Neural cell (in vitro differentiated cells): ENCODE measurements around the gene LYPD6. TPM values are rescaled to one million over a fixed set of nuclear protein-coding genes. Genes with fewer than 3 reads are reported as not detected.
"Not testable (repeated sequence)": the region's sequence is repeated elsewhere in the genome, so short reads cannot be mapped to it uniquely, and the experiment has no call there.

Experiments
- H2AFZ ChIP-seq: fragments of 200-600, 300-800 bp; sonication (generic), shearing (Covaris generic); 2 replicates; pipeline ENCODE4 v1.6.0; 2014; ENCODE audit warnings: low read depth, mild to moderate bottlenecking, antibody characterized with exemption, low read length, moderate library complexity
- H3F3A ChIP-seq: fragments of 200-600 bp; shearing (Covaris generic); 2 replicates; pipeline ENCODE4 v1.6.1; 2016; ENCODE audit warnings: mild to moderate bottlenecking, moderate library complexity, mixed read lengths, antibody characterized with exemption, low read length; ENCODE audit not compliant: insufficient read depth, poor library complexity, severe bottlenecking
- H3K27ac ChIP-seq: fragments of 200-600, 300-800 bp; sonication (generic), shearing (Covaris generic); 2 replicates; pipeline ENCODE4 v1.5.1; 2014; ENCODE audit warnings: mild to moderate bottlenecking, low read length, moderate library complexity
- H3K27me3 ChIP-seq: fragments of 300-800, 200-600 bp; sonication (generic), shearing (Covaris generic); 2 replicates; pipeline ENCODE4 v1.6.0; 2014; ENCODE audit warnings: mild to moderate bottlenecking, low read depth, low read length, moderate library complexity; ENCODE audit not compliant: insufficient read depth
- H3K36me3 ChIP-seq: fragments of 300-800, 200-600 bp; sonication (generic), shearing (Covaris generic); 2 replicates; pipeline ENCODE4 v1.5.1; 2014; ENCODE audit warnings: mild to moderate bottlenecking, antibody characterized with exemption, low read length, moderate library complexity; ENCODE audit not compliant: insufficient read depth
- H3K4me2 ChIP-seq: fragments of 300-800, 200-600 bp; sonication (generic), shearing (Covaris generic); 2 replicates; pipeline ENCODE4 v1.6.0; 2014; ENCODE audit warnings: mild to moderate bottlenecking, low read length
- H3K4me3 ChIP-seq: fragments of 300-800, 200-600 bp; sonication (generic), shearing (Covaris generic); 2 replicates; pipeline ENCODE4 v1.5.1; 2014; ENCODE audit warnings: mild to moderate bottlenecking, low read length, moderate library complexity
- H3K79me2 ChIP-seq: fragments of 200-600 bp; shearing (Covaris generic); replicated peaks from 2 replicates; pipeline ENCODE4 v1.6.0; 2014; ENCODE audit warnings: mild to moderate bottlenecking, low read length, moderate library complexity; ENCODE audit not compliant: insufficient read depth
- H3K9ac ChIP-seq: fragments of 300-800, 200-600 bp; sonication (generic), shearing (Covaris generic); 2 replicates; pipeline ENCODE4 v1.6.1; 2016; ENCODE audit warnings: mild to moderate bottlenecking, low read length, mixed read lengths
- H3K9me2 ChIP-seq: fragments of 200-600 bp; shearing (Covaris generic); 2 replicates; pipeline ENCODE4 v1.6.1; 2016; ENCODE audit warnings: mild to moderate bottlenecking, low read length, mixed read lengths; ENCODE audit not compliant: insufficient read depth
- H3K9me3 ChIP-seq: fragments of 200-600, 300-800 bp; sonication (generic), shearing (Covaris generic); 2 replicates; pipeline ENCODE4 v1.6.1; 2016; ENCODE audit warnings: mild to moderate bottlenecking, mixed run types, low read length, moderate library complexity, mixed read lengths
- H4K20me1 ChIP-seq: fragments of 200-600 bp; shearing (Covaris generic); 2 replicates; pipeline ENCODE4 v1.6.1; 2016; ENCODE audit warnings: mild to moderate bottlenecking, mixed run types; ENCODE audit not compliant: insufficient read depth
- CTCF ChIP-seq: fragments of 450-650 bp; IDR thresholded peaks from 2 replicates; pipeline ENCODE4 v1.5.1; 2014; ENCODE audit warnings: antibody characterized with exemption, mild to moderate bottlenecking, moderate library complexity; ENCODE audit not compliant: poor library complexity, severe bottlenecking
- EP300 ChIP-seq: fragments of 450-650 bp; conservative IDR thresholded peaks from 2 replicates; pipeline ENCODE4 v1.6.1; 2014; ENCODE audit warnings: antibody characterized with exemption, mild to moderate bottlenecking, moderate library complexity; ENCODE audit not compliant: poor library complexity, severe bottlenecking
- EZH2 ChIP-seq: fragments of 200-600, 300-800 bp; shearing (Covaris generic), sonication (generic); IDR thresholded peaks from 2 replicates; pipeline ENCODE4 v1.6.1; 2014; ENCODE audit warnings: antibody characterized with exemption, low read length, borderline replicate concordance, mild to moderate bottlenecking; ENCODE audit not compliant: insufficient read depth, poor library complexity, severe bottlenecking
- MXI1 ChIP-seq: fragments of 450-650 bp; conservative IDR thresholded peaks from 2 replicates; pipeline ENCODE4 v1.6.1; 2014; ENCODE audit warnings: antibody characterized with exemption, mild to moderate bottlenecking; ENCODE audit not compliant: poor library complexity, severe bottlenecking
- POLR2AphosphoS5 ChIP-seq: IDR thresholded peaks from 2 replicates; pipeline ENCODE4 v1.6.1; 2012
- RAD21 ChIP-seq: fragments of 450-650 bp; conservative IDR thresholded peaks from 2 replicates; pipeline ENCODE4 v1.6.1; 2014; ENCODE audit warnings: antibody characterized with exemption, mild to moderate bottlenecking, moderate library complexity
- REST ChIP-seq: IDR thresholded peaks from 2 replicates; pipeline ENCODE4 v1.6.1; 2012; ENCODE audit warnings: borderline replicate concordance
- SMC3 ChIP-seq: fragments of 450-650 bp; conservative IDR thresholded peaks from 2 replicates; pipeline ENCODE4 v1.6.1; 2014; ENCODE audit warnings: antibody characterized with exemption, mild to moderate bottlenecking, moderate library complexity; ENCODE audit not compliant: poor library complexity
- TAF1 ChIP-seq: IDR thresholded peaks from 2 replicates; pipeline ENCODE4 v1.6.1; 2012; ENCODE audit warnings: low read depth
- polyA plus RNA-seq: library from polyadenylated mRNA; depleted of rRNA; stranded (reverse); fragments of >200 nt; gene quantifications from 2 replicates; pipeline ENCODE4 v1.2.3, GENCODE V29; 2014

The LYPD6 gene
- polyA plus RNA-seq, 1 donor from 2014 or later: 2.3 TPM

DNA sequence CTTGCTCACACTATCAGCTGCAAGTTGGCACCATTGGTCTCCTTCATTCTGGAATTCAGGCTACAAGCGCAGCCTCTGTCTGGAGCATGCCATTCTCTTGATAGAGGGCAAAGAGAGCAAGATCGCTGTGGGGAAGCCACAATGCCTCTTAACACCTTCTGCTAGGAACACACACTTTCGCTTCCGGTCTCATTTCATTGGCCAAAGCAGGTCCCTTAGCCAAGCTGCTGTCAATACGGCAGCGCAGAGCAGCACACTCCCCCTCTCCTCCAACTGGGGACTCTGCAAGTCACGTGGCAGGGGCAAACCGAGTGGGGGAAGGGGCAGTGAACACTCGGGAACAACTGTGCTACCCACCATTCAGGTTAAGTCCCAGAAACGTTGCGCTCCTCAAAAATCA is 159.1 kb downstream of the LYPD6 start:
- no peak for TF ChIP-seq SMC3
- Histone ChIP-seq H2AFZ (no peak overlapping the region), H3K36me3 (no peaks in the 10 kb centered on the region), H3K4me3 (no peak overlapping the region), H3K9me2 (no peaks in the 10 kb centered on the region), H4K20me1 (no peaks in the 10 kb centered on the region), H3K9ac (no peak overlapping the region), H3K9me3 (no peaks in the 10 kb centered on the region), H3K27ac (no peak overlapping the region), H3K4me2 (no peak overlapping the region), H3K27me3 (no peaks in the 10 kb centered on the region), H3F3A (no peaks in the 10 kb centered on the region), H3K79me2 (no peaks in the 10 kb centered on the region)

DNA sequence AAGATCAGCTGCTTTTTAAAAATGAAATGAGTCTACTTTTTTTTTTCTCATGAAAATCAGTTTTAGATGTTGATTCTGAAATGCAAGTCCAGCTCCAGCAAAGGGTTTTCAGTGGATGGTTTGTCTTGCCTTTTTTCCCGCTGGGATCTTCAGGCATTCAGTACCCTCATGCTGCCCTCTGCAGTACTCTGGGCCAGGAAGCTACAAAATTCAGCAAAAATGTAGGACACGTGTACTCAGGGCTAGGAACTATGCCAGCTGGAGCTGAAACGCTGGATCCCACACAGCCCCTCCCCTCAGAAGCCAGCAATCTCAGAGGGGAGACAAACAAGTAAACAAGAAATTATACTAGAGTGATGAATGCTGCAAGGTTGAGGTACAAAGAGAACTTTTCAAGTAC is 159.9 kb downstream of the LYPD6 start:
- H3K4me2 ChIP-seq: no peak overlapping the region
- no peaks in the 10 kb centered on the region for H3K27me3 ChIP-seq
- TF ChIP-seq CTCF: no peak
- TF ChIP-seq RAD21: no peak
- no peak for TF ChIP-seq MXI1
- no peak for TF ChIP-seq EZH2
- TF ChIP-seq POLR2AphosphoS5: no peak
- TF ChIP-seq SMC3: no peak
- no peak for TF ChIP-seq TAF1
- TF ChIP-seq REST: no peak
- TF ChIP-seq EP300: no peak
- H3F3A ChIP-seq: no peaks in the 10 kb centered on the region
- no peaks in the 10 kb centered on the region for H3K9me3 ChIP-seq
- no peaks in the 10 kb centered on the region for H3K79me2 ChIP-seq
- no peaks in the 10 kb centered on the region for H4K20me1 ChIP-seq
- no peak overlapping the region for H3K4me3 ChIP-seq
- no peak overlapping the region for H2AFZ ChIP-seq
- no peak overlapping the region for H3K9ac ChIP-seq
- H3K27ac ChIP-seq: no peak overlapping the region
- no peaks in the 10 kb centered on the region for H3K9me2 ChIP-seq
- no peaks in the 10 kb centered on the region for H3K36me3 ChIP-seq

GRCh38 chr2:149492923-149493322 is 162.5 kb downstream of the LYPD6 start:
- Histone ChIP-seq H3K36me3 (no peaks in the 10 kb centered on the region), H3F3A (no peaks in the 10 kb centered on the region)
- TF ChIP-seq MXI1: no peak

GRCh38 chr2:149499204-149499603 is 168.8 kb downstream of the LYPD6 start:
- H3K27me3 ChIP-seq, H3K4me2 ChIP-seq: not testable (repeated sequence)

More at GRCh38 chr2:149492923-149493322, 162.5 kb downstream of the LYPD6 start:
- Histone ChIP-seq H3K27ac (no peak overlapping the region), H2AFZ (no peak overlapping the region), H3K79me2 (no peaks in the 10 kb centered on the region), H3K4me3 (no peak overlapping the region), H3K9me3 (no peaks in the 10 kb centered on the region), H3K27me3 (no peaks in the 10 kb centered on the region), H3K4me2 (no peak overlapping the region), H4K20me1 (no peaks in the 10 kb centered on the region), H3K9me2 (no peaks in the 10 kb centered on the region), H3K9ac (no peak overlapping the region)

GRCh38 chr2:149506808-149507207 is 176.4 kb downstream of the LYPD6 start:
- not testable (repeated sequence) for H2AFZ ChIP-seq, H3K9me2 ChIP-seq

More at GRCh38 chr2:149499204-149499603, 168.8 kb downstream of the LYPD6 start:
- H2AFZ ChIP-seq, H3K79me2 ChIP-seq, H3K9me2 ChIP-seq, H3F3A ChIP-seq, H4K20me1 ChIP-seq, H3K9ac ChIP-seq, H3K36me3 ChIP-seq, H3K4me3 ChIP-seq, H3K27ac ChIP-seq, H3K9me3 ChIP-seq: not testable (repeated sequence)

More at GRCh38 chr2:149506808-149507207, 176.4 kb downstream of the LYPD6 start:
- not testable (repeated sequence) for H3K9ac ChIP-seq, H3K79me2 ChIP-seq, H3K4me2 ChIP-seq, H3K36me3 ChIP-seq, H3F3A ChIP-seq, H3K9me3 ChIP-seq, H3K27ac ChIP-seq, H3K27me3 ChIP-seq, H4K20me1 ChIP-seq, H3K4me3 ChIP-seq
